GM12878 (cell line): Measurements from ENCODE around the gene HMGCLL1. TPM values are rescaled to one million over a fixed set of nuclear protein-coding genes. Genes with fewer than 3 reads are reported as not detected.

Source experiments
- ATAC-seq: fragments of 200-7000 bp; cut with Tn5 transposase; 3 replicates; pipeline ENCODE4 v1.9.1; 2020; ENCODE audit warnings: mild to moderate bottlenecking, moderate library complexity
- BruUV-seq: library from RNA; stranded (reverse); fragments of 400-500 nt; replicated peaks from 2 replicates; lab custom pipeline; 2021; lab: Mats Ljungman, UMichigan
- CTCF ChIA-PET: fragments of 300-600 bp; sonication (Branson Sonifier 250); formaldehyde crosslinking; extraction: SDS; loops from one replicate; lab custom pipeline; 2021; ENCODE audit warnings: inconsistent platforms; lab: Yijun Ruan, JAX
- POLR2A ChIA-PET: fragments of 350-600 bp; formaldehyde crosslinking; extraction: SDS; loops from one replicate; lab custom pipeline; 2021; ENCODE audit warnings: inconsistent platforms; lab: Charles Lee
- RAD21 ChIA-PET: fragments of 300-600 bp; sonication (Branson Sonifier 250); formaldehyde crosslinking; loops from one replicate; lab custom pipeline; 2023; ENCODE audit warnings: antibody characterized with exemption; ENCODE audit not compliant: unreplicated experiment; lab: Charles Lee
- SMC1A ChIA-PET: fragments of 300-600 bp; sonication (Branson Sonifier 250); formaldehyde crosslinking; loops from one replicate; lab custom pipeline; 2023; ENCODE audit not compliant: unreplicated experiment, uncharacterized antibody; lab: Charles Lee
- DNase-seq: peaks from one replicate; pipeline ENCODE4 v3.0.0-alpha.2; 2011; ENCODE audit warnings: low read depth, low spot score
- FAIRE-seq: peaks from 3 replicates; lab custom pipeline; 2011; peaks lifted over from hg19 to GRCh38; lab: Jason Lieb, UNC
- H2AFZ ChIP-seq: 2 replicates; pipeline ENCODE4 v1.6.0; 2011; ENCODE audit warnings: low read depth, low read length, control low read depth; ENCODE audit not compliant: control insufficient read depth
- H3K27ac ChIP-seq: 2 replicates; pipeline ENCODE4 v1.5.1; 2011; ENCODE audit warnings: control low read depth; ENCODE audit not compliant: control insufficient read depth, insufficient read depth
- H3K27me3 ChIP-seq, 2 experiments: replicated peaks in 1 of 2; 2 replicates each; pipeline versions ENCODE4 v1.6.0 to v1.6.1; 2011; ENCODE audit warnings: low read length in 1 of 2; ENCODE audit not compliant: control insufficient read depth in 2 of 2, insufficient read depth in 2 of 2
- H3K36me3 ChIP-seq, 2 experiments: 2 replicates each; pipeline ENCODE4 v1.5.1; 2011; ENCODE audit warnings: low read length in 1 of 2; ENCODE audit not compliant: control insufficient read depth in 2 of 2, insufficient read depth in 2 of 2
- H3K4me1 ChIP-seq: 2 replicates; pipeline ENCODE4 v1.6.1; 2011; ENCODE audit warnings: mild to moderate bottlenecking, low read length, moderate library complexity, mixed read lengths; ENCODE audit not compliant: control insufficient read depth, insufficient read depth
- H3K4me2 ChIP-seq: 2 replicates; pipeline ENCODE4 v1.6.0; 2011; ENCODE audit warnings: control low read depth; ENCODE audit not compliant: control insufficient read depth, insufficient read depth
- H3K4me3 ChIP-seq: fragments of 200-600 bp; sonication (generic); 2 replicates; pipeline ENCODE4 v1.5.1; 2016
- H3K79me2 ChIP-seq: 2 replicates; pipeline ENCODE4 v1.6.0; 2011; ENCODE audit warnings: low read length; ENCODE audit not compliant: control insufficient read depth, insufficient read depth
- H3K9ac ChIP-seq: 2 replicates; pipeline ENCODE4 v1.8.0; 2011; ENCODE audit warnings: low read length, control low read depth, mixed read lengths; ENCODE audit not compliant: control insufficient read depth, insufficient read depth
- H3K9me3 ChIP-seq: replicated peaks from 3 replicates; pipeline ENCODE4 v1.5.1; 2011; ENCODE audit warnings: mild to moderate bottlenecking, low read length; ENCODE audit not compliant: control insufficient read depth, insufficient read depth
- H4K20me1 ChIP-seq: 2 replicates; pipeline ENCODE4 v1.6.0; 2011; ENCODE audit not compliant: control insufficient read depth, insufficient read depth
- EGR1 ChIP-seq, 2 experiments: IDR thresholded peaks; 1 replicate in 1 of 2; 2 replicates in 1 of 2; pipeline ENCODE4 v1.6.1; 2011 to 2012; ENCODE audit warnings: low read depth in 2 of 2, low read length in 2 of 2, borderline replicate concordance in 1 of 2, mild to moderate bottlenecking in 1 of 2, moderate library complexity in 1 of 2
- EZH2 ChIP-seq: IDR thresholded peaks from 2 replicates; pipeline ENCODE4 v1.6.1; 2012; ENCODE audit warnings: low read depth, mild to moderate bottlenecking, control low read depth, inconsistent platforms, low read length, borderline replicate concordance; ENCODE audit not compliant: control insufficient read depth
- NFXL1 ChIP-seq: fragments of 450-650 bp; IDR thresholded peaks from 2 replicates; pipeline ENCODE4 v1.6.1; 2017; ENCODE audit warnings: antibody characterized with exemption, mild to moderate bottlenecking, borderline replicate concordance
- PBX3 ChIP-seq: IDR thresholded peaks from 2 replicates; pipeline ENCODE4 v1.6.1; 2011; ENCODE audit warnings: mild to moderate bottlenecking, low read depth, low read length, moderate library complexity; ENCODE audit not compliant: insufficient replicate concordance
- POU2F2 ChIP-seq: IDR thresholded peaks from 3 replicates; pipeline ENCODE4 v1.6.1; 2011; ENCODE audit warnings: low read depth, mild to moderate bottlenecking, low read length, borderline replicate concordance
- REST ChIP-seq: IDR thresholded peaks from 2 replicates; pipeline ENCODE4 v1.6.1; 2012; ENCODE audit warnings: mild to moderate bottlenecking, low read depth, low read length
- ZBTB33 ChIP-seq: fragments of 450-650 bp; IDR thresholded peaks from 2 replicates; pipeline ENCODE4 v1.6.1; 2017; ENCODE audit warnings: mild to moderate bottlenecking
- ZBTB4 ChIP-seq: fragments of 450-650 bp; formaldehyde crosslinking; IDR thresholded peaks from 2 replicates; pipeline ENCODE4 v1.4.0; 2022; ENCODE audit warnings: mild to moderate bottlenecking, moderate library complexity
- ZNF274 ChIP-seq: IDR thresholded peaks from one replicate; pipeline ENCODE4 v1.8.0; 2011; ENCODE audit not compliant: insufficient read length, insufficient read depth
- WGBS: methylation state at CpG from one replicate; pipeline ENCODE4 v1.1.6; 2016; ENCODE audit warnings: low lambda C conversion rate; ENCODE audit not compliant: insufficient replicate concordance, insufficient coverage; ENCODE audit errors: missing lambda C conversion rate; 5-methylcytosine and 5-hydroxymethylcytosine counted together
- in situ Hi-C: fragments of 300-500 bp; cut with MboI; formaldehyde crosslinking; loops from 9 replicates; pipeline ENCODE4 v1.14.3; 2018; ENCODE audit warnings: mixed read lengths
- intact Hi-C: fragments of 100-400 bp; cut with micrococcal nuclease; formaldehyde crosslinking; loops from one replicate; pipeline ENCODE4 v1.14.2; 2022; ENCODE audit not compliant: unreplicated experiment
- polyA plus RNA-seq, 11 experiments: library from polyadenylated mRNA; depleted of rRNA in 4 of 11; unstranded in 6 of 11; stranded (reverse) in 5 of 11; fragments of >200 nt; fragmentation: Nextera tagmentation in 4 of 11; fragmentation: Illumina TruSeq in 1 of 11; extraction: Ambion mirVana in 4 of 11; extraction: Trizol in 1 of 11; gene quantifications; 1 replicate in 1 of 11; 2 replicates in 10 of 11; pipeline versions ENCODE4 v1.2.1 to v1.2.3, GENCODE V29; 2011 to 2016; ENCODE audit warnings: inconsistent platforms in 2 of 11, missing spikeins in 2 of 11, low read depth in 1 of 11
- total RNA-seq, 4 experiments: library from RNA; depleted of rRNA in 3 of 4; stranded (reverse); fragments of >200 nt in 3 of 4; fragmentation: Illumina TruSeq in 1 of 4; extraction: Trizol in 1 of 4; gene quantifications; 2 replicates each; pipeline versions ENCODE4 v1.2.1 to v1.2.3, GENCODE V29; 2013 to 2021

HMGCLL1 gene
- total and polyA plus RNA-seq, 10 of the 15 experiments (the other 5 are each of a cell fraction or from before 2014, with no cell fraction given) = not detected

GRCh38 chr6:55433446-55434130 is 145.4 kb downstream of the HMGCLL1 start (continued):
- TF ChIP-seq PBX3 = no peak
- TF ChIP-seq POU2F2 = no peak
- TF ChIP-seq EZH2 = no peak
- TF ChIP-seq REST = no peak
- no peak for TF ChIP-seq EGR1 (IDR thresholded peaks at IDR 0.05; ENCODE audit: borderline replicate concordance in 1 of 2, low read depth in 2 of 2, low read length in 2 of 2)

- no peak for FAIRE-seq
- Histone ChIP-seq H3K4me2 (no peak overlapping the region), H3K4me1 (no peaks in the 10 kb centered on the region), H4K20me1 (no peaks in the 10 kb centered on the region), H3K27me3 (no peaks in the 10 kb centered on the region), H2AFZ (no peak overlapping the region), H3K79me2 (no peaks in the 10 kb centered on the region), H3K36me3 (no peaks in the 10 kb centered on the region), H3K9ac (no peak overlapping the region), H3K27ac (no peak overlapping the region), H3K9me3 (no peaks in the 10 kb centered on the region), H3K4me3 (no peak overlapping the region)
- CTCF ChIA-PET = interaction anchor here (1.3 kb wide), 1 partner anchor 21 kb away, joined by 5 read pairs; no protein-coding TSS in a partner anchor
- no peak for DNase-seq
- POLR2A ChIA-PET = no interaction called here
- no peak for ATAC-seq
- BruUV-seq = no TSS peak
- in situ Hi-C loops (no loop called here), intact Hi-C loops (no loop called here)
- TF ChIP-seq NFXL1 = no peak
- no peak for TF ChIP-seq ZNF274
- no peak for TF ChIP-seq ZBTB33
- TF ChIP-seq ZBTB4 = no peak
- RAD21 ChIA-PET = no interaction called here
- SMC1A ChIA-PET = no interaction called here
- 33% methylated on average over 2 of the region's 2 CpGs for WGBS
Measured at GRCh38 chr6:55423933-55424332, 155.1 kb downstream of the HMGCLL1 start.
